T-cell (primary cell): ENCODE data around the gene NDUFB2. TPM values are rescaled to one million over a fixed set of nuclear protein-coding genes. Genes with fewer than 3 reads are reported as not detected.
"Not testable (repeated sequence)": the region's sequence is repeated elsewhere in the genome, so short reads cannot be mapped to it uniquely, and the experiment has no call there.

Source experiments
- ATAC-seq, 4 experiments: fragments of 200-7000 bp in 3 of 4; fragments of 150-1000 bp in 1 of 4; cut with Tn5 transposase; replicated peaks in 1 of 4; 1 replicate in 3 of 4; 2 replicates in 1 of 4; pipeline ENCODE4 v1.10.0; 2021; ENCODE audit warnings: moderate library complexity in 3 of 4, mild to moderate bottlenecking in 2 of 4, moderate number of reproducible peaks in 1 of 4
- CTCF ChIA-PET, 2 donors: fragments of 300-600 bp; sonication (Branson Sonifier 250); formaldehyde crosslinking; loops; one replicate each; lab custom pipeline; 2022; ENCODE audit warnings: antibody characterized with exemption in 2 of 2; lab: Charles Lee
- POLR2A ChIA-PET, 2 donors: fragments of 300-600 bp; sonication (Branson Sonifier 250); formaldehyde crosslinking; loops; one replicate each; lab custom pipeline; 2022; ENCODE audit warnings: antibody characterized with exemption in 2 of 2; lab: Charles Lee
- DNase-seq, 35 experiments: peaks; one replicate each; pipeline versions ENCODE4 v3.0.0 to v3.0.0-alpha.2; 2013 to 2023
- H3K27ac ChIP-seq: one replicate; pipeline ENCODE4 v1.5.1; 2013; ENCODE audit warnings: low read length
- H3K27me3 ChIP-seq, 2 experiments: replicated peaks in 1 of 2; 1 replicate in 1 of 2; 2 replicates in 1 of 2; pipeline versions ENCODE4 v1.6.1 to v1.7.0; 2013; ENCODE audit warnings: low read length in 1 of 2, mixed read lengths in 1 of 2; ENCODE audit not compliant: control insufficient read depth in 2 of 2, insufficient read depth in 2 of 2; ENCODE audit errors: extremely low read depth in 1 of 2
- H3K36me3 ChIP-seq, 2 donors: 1 replicate in 1 of 2; 2 replicates in 1 of 2; pipeline versions ENCODE4 v1.6.1 to v1.7.0; 2013; ENCODE audit warnings: low read length in 1 of 2; ENCODE audit not compliant: control insufficient read depth in 2 of 2, insufficient read depth in 1 of 2; ENCODE audit errors: extremely low read depth in 1 of 2
- H3K4me1 ChIP-seq, 2 experiments: 1 replicate in 1 of 2; 2 replicates in 1 of 2; pipeline versions ENCODE4 v1.6.1 to v1.7.0; 2013; ENCODE audit warnings: low read length in 2 of 2, mixed read lengths in 1 of 2; ENCODE audit not compliant: insufficient read depth in 2 of 2, control insufficient read depth in 1 of 2; ENCODE audit errors: extremely low read depth in 1 of 2
- H3K4me3 ChIP-seq, 2 donors: 1 replicate in 1 of 2; 2 replicates in 1 of 2; pipeline versions ENCODE4 v1.5.1 to v1.7.0; 2013; ENCODE audit warnings: mild to moderate bottlenecking in 2 of 2, low read length in 1 of 2, moderate library complexity in 1 of 2; ENCODE audit not compliant: control insufficient read depth in 1 of 2; ENCODE audit errors: extremely low read depth in 1 of 2
- H3K9me3 ChIP-seq: 2 replicates; pipeline ENCODE4 v1.7.0; 2013
- H3K27ac Mint-ChIP-seq, 2 donors: one replicate each; pipeline ENCODE4 v1.8.0; 2020 to 2021; ENCODE audit warnings: mild to moderate bottlenecking in 2 of 2, mixed read lengths in 2 of 2
- H3K27me3 Mint-ChIP-seq, 2 donors: one replicate each; pipeline ENCODE4 v1.8.0; 2021 to 2022; ENCODE audit warnings: mixed read lengths in 2 of 2
- H3K36me3 Mint-ChIP-seq: one replicate; pipeline ENCODE4 v1.8.0; 2021; ENCODE audit warnings: mixed read lengths
- H3K4me1 Mint-ChIP-seq, 3 donors: one replicate each; pipeline ENCODE4 v1.8.0; 2020 to 2022; ENCODE audit warnings: mixed read lengths in 3 of 3, mild to moderate bottlenecking in 1 of 3
- H3K4me3 Mint-ChIP-seq, 3 donors: one replicate each; pipeline ENCODE4 v1.8.0; 2020 to 2022; ENCODE audit warnings: mild to moderate bottlenecking in 3 of 3, mixed read lengths in 3 of 3, moderate library complexity in 3 of 3
- H3K9me3 Mint-ChIP-seq, 3 donors: one replicate each; pipeline ENCODE4 v1.8.0; 2020 to 2022; ENCODE audit warnings: mixed read lengths in 3 of 3
- WGBS: methylation state at CpG from one replicate; pipeline ENCODE4 v1.1.5; 2013; ENCODE audit warnings: missing lambda C conversion rate; ENCODE audit not compliant: insufficient coverage; 5-methylcytosine and 5-hydroxymethylcytosine counted together
- total RNA-seq, 35 experiments: library from RNA in 6 of 35; stranded (reverse) in 6 of 35; fragments of 120-200 nt in 1 of 35; gene quantifications; one replicate each; pipeline versions ENCODE4 v1.2.1 to v1.2.4 and lab custom pipeline; 2013 to 2026

Gene NDUFB2
- total RNA-seq, 5 donors from 2014 or later (not counting 1 experiment from before 2014, with no cell fraction given) = 97.2 to 110 (median 103) TPM

DNA sequence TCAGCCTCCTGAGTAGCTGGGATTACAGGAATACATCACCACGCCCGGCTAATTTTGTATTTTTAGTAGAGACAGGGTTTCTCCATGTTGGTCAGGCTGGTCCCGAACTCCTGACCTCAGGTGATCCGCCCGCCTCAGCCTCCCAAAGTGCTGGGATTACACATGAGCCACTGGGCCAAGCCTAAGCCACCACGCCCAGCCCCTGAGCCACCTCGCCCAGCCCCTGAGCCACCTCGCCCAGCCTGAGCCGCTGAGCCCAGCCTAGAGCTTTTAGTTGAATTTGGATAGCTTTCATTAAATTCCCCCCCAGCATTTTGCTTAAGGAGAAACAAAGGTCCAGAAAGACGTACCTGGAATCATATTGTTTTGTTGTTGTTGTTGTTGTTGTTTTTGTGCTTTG, 26.6 kb upstream of the NDUFB2 start:
- ATAC-seq, H3K4me3 ChIP-seq, H3K4me3 Mint-ChIP-seq, H3K9me3 ChIP-seq, H3K27ac ChIP-seq, H3K9me3 Mint-ChIP-seq, H3K27me3 Mint-ChIP-seq, DNase-seq, H3K36me3 Mint-ChIP-seq, H3K36me3 ChIP-seq, H3K27ac Mint-ChIP-seq, POLR2A ChIA-PET, H3K27me3 ChIP-seq: not testable (repeated sequence)
- 100% methylated on average over 1 of the region's 10 CpGs for WGBS
- H3K4me1 Mint-ChIP-seq = peaks cover 6 to 21% (median 20%) of the 10 kb centered on the region in 3 donors
- H3K4me1 ChIP-seq = peaks cover 3 to 16% of the 10 kb centered on the region in 2 experiments
- CTCF ChIA-PET = interaction anchor here in 1 of 2 donors (0.9 to 1.0 kb wide), 2 partner anchors 8 to 192 kb away, joined by 3 to 4 read pairs; no protein-coding TSS in a partner anchor

DNA sequence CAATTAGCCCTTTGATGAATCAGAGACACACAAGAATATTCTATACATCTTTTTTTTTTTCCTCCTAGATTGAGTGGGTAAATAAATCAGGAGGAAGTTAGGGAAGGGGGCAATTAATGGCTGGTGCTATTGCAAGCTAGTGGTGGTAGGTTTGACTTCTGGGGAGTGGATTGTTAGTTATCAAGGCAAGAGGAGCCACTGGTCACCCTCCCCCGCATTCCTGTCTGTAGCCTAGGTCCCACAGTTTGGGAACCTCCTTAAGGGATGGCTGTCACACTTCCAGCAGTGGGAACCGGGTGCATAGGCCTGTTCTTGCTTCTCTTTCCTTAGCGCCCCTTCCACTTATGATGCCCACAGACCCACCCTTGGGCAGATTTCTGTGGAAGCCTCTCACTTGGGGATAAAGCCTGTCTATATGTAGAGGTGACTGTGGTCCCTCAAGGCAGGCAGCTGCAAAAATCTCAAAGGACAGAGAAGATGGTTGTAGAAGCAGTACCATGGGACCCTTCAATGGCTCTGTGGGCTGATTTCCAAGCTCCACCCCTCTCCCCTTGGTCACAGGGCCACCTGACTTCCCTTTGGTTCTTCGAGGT, 26.1 kb upstream of the NDUFB2 start:
- peaks cover 0 to 2% of the 10 kb centered on the region in 2 experiments for H3K27me3 ChIP-seq
- H3K27ac ChIP-seq = no peak overlapping the region
- peaks cover 11 to 26% (median 25%) of the 10 kb centered on the region in 3 donors for H3K4me1 Mint-ChIP-seq
- no peak overlapping the region for H3K27ac Mint-ChIP-seq
- peaks cover 5% of the 10 kb centered on the region for H3K36me3 Mint-ChIP-seq
- no peak for ATAC-seq
- H3K4me3 Mint-ChIP-seq = no peak overlapping the region
- peaks cover 0 to 3% of the 10 kb centered on the region in 2 donors for H3K36me3 ChIP-seq
- CTCF ChIA-PET = interaction anchor here in 1 of 2 donors (1.0 kb wide), 1 partner anchor 9 kb away, joined by 3 read pairs; no protein-coding TSS in a partner anchor
- no peaks in the 10 kb centered on the region for H3K9me3 Mint-ChIP-seq
- peaks cover 0 to 3% of the 10 kb centered on the region in 2 donors for H3K27me3 Mint-ChIP-seq
- no peak for DNase-seq
- POLR2A ChIA-PET = no interaction called here
- 54% methylated on average over 3 of the region's 4 CpGs for WGBS
- H3K4me1 ChIP-seq = peaks cover 3 to 22% of the 10 kb centered on the region in 2 experiments
- H3K4me3 ChIP-seq = no peak overlapping the region
- no peaks in the 10 kb centered on the region for H3K9me3 ChIP-seq

DNA sequence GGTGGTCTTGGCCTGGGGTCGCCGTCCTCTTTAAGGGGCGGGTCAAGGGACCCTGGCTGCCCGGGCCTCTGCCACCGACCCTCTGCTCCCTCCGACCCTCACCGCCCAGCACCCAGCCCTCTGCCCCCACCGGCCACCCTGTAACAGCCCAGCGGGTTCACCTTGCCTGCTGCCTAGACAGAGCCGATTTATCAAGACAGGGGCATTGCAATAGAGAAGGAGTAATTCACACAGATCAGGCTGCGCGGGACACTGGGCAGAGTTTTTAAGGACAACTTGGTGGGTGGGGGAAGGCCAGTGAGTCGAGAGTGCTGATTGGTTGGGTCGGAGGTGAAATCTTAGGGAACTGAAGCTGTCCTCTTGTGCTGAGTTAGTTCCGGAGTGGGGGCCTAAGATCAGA, 24.5 kb upstream of the NDUFB2 start:
- Histone ChIP-seq H3K9me3 (no peaks in the 10 kb centered on the region), H3K4me1 (peaks cover 3 to 22% of the 10 kb centered on the region in 2 experiments), H3K27ac (no peak overlapping the region), H3K36me3 (peaks cover 0 to 10% of the 10 kb centered on the region in 2 donors), H3K4me3 (no peak overlapping the region), H3K27me3 (peaks cover 0 to 2% of the 10 kb centered on the region in 2 experiments)
- ChIA-PET CTCF (no interaction called here), POLR2A (no interaction called here)
- ATAC-seq (no peak), DNase-seq (no peak)
- Mint-ChIP-seq H3K9me3 (no peaks in the 10 kb centered on the region), H3K36me3 (peaks cover 11% of the 10 kb centered on the region), H3K4me1 (peaks cover 19 to 37% (median 35%) of the 10 kb centered on the region in 3 donors), H3K27me3 (no peaks in the 10 kb centered on the region), H3K4me3 (peak overlapping the region; percentile 75 to 89 (median 77)), H3K27ac (peak overlapping the region; percentile 65 to 68)
- WGBS = 96% methylated on average over 14 of the region's 15 CpGs

DNA sequence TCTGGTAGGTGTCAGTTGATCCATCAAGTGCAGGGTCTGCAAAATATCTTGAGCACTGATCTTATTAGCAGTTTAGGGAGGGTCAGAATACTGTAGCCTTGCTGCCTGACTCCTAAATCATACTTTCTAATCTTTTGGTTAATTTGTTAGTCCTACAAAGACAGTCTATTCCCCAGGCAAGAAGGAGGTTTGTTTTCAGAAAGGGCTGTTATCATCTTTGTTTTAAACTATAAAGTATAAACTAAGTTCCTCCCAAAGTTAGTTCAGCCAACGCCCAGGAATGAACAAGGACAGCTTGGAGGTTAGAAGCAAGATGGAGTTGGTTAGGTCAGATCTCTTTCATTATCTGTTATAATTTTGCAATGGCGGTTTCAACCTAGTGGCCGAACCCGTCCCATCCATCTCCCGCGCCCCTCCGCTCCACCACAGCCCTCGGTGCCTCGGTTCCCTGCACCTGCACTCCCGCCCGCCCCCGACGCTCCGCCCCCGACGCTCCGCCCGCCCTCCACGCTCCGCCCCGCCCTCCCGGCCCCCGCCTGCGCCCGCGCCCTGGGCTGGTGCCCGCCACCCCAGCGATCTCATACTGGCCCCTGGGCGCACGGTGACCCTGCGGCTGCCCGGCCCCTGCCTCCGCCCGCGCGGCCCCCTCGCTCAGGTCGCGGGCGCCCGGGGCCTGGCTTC, 24.0 kb upstream of the NDUFB2 start, which contains the start of gene ADCK2:
TSS of gene ADCK2 (plus strand) at position 564 of the 681 bp plus-strand sequence. CDS start 386 bp downstream, outside the sequence.
- Mint-ChIP-seq H3K4me3 (peak within 1 kb of the TSS; percentile 83 to 89 (median 86)), H3K27me3 (no peaks in the 10 kb centered on the region), H3K27ac (peak within 1 kb of the TSS; percentile 89 to 95), H3K9me3 (no peaks in the 10 kb centered on the region), H3K36me3 (peaks cover 14% of the 10 kb centered on the region), H3K4me1 (peaks cover 22 to 40% (median 35%) of the 10 kb centered on the region in 3 donors)
- ATAC-seq (peak; percentile 75 to 79 (median 76)), DNase-seq (peak in 28 of 35 experiments; percentile 18 to 78 (median 46))
- WGBS = 2% methylated on average over 20 of the region's 41 CpGs
- Histone ChIP-seq H3K36me3 (peaks cover 0 to 10% of the 10 kb centered on the region in 2 donors), H3K27ac (peak within 1 kb of the TSS; percentile 69), H3K9me3 (no peaks in the 10 kb centered on the region), H3K27me3 (peaks cover 0 to 2% of the 10 kb centered on the region in 2 experiments), H3K4me3 (peak within 1 kb of the TSS; percentile 53 to 64), H3K4me1 (peaks cover 3 to 22% of the 10 kb centered on the region in 2 experiments)
- ChIA-PET POLR2A (no interaction called here), CTCF (interaction anchor here in 1 of 2 donors (0.6 kb wide), 1 partner anchor 1462 kb away, joined by 4 read pairs; no protein-coding TSS in a partner anchor)

DNA sequence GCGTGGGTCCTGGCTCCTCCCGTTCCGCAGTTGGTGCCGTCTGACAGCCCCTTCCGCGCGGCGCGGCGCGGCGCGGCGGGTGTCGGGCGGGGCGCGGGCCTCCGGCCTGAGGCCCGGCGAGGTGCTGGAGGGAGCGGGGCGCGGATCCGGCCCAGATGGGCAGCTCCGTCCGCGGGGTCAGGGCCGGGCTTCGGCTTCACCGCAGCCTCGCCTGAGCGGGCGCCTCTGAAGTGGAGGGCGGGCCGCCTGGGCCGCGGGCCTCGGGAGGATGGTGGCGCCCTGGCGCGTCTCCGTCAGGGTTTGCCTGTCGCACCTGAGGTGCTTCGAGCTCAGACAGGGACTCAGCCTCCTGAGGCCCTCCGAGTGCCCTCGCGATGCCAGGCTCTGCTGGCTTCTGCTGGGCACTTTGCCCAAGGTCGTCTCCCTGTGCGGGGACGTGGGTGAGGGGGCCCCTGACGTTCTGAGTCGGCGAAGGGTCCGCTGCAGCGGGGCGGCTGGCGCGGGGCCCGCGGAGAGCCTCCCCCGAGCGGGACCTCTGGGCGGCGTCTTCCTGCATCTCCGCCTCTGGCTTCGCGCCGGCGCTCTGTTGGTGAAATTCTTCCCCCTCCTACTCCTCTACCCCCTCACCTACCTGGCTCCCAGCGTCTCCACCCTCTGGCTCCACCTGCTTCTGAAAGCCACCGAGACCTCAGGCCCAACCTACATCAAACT, 23.3 kb upstream of the NDUFB2 start:
- DNase-seq (peak; percentile 27 to 76 (median 56)), ATAC-seq (peak; percentile 79 to 83 (median 82))
- Mint-ChIP-seq H3K27ac (peak overlapping the region; percentile 89 to 95), H3K27me3 (no peaks in the 10 kb centered on the region), H3K36me3 (peaks cover 21% of the 10 kb centered on the region), H3K4me3 (peak overlapping the region; percentile 83 to 89 (median 86)), H3K9me3 (no peaks in the 10 kb centered on the region), H3K4me1 (peaks cover 29 to 47% (median 38%) of the 10 kb centered on the region in 3 donors)
- Histone ChIP-seq H3K27ac (peak overlapping the region; percentile 69), H3K36me3 (peaks cover 5 to 10% of the 10 kb centered on the region in 2 donors), H3K4me3 (peak overlapping the region; percentile 53 to 64), H3K4me1 (peaks cover 3 to 22% of the 10 kb centered on the region in 2 experiments), H3K27me3 (peaks cover 0 to 2% of the 10 kb centered on the region in 2 experiments), H3K9me3 (no peaks in the 10 kb centered on the region)
- ChIA-PET POLR2A (no interaction called here), CTCF (interaction anchor here (0.6 to 1.0 kb wide), 3 partner anchors 50 to 1461 kb away, joined by 3 to 4 read pairs (median 4); no protein-coding TSS in a partner anchor)
- WGBS = 0% methylated on average over 63 of the region's 72 CpGs
